ENCODE results near the gene VMAC. TPM values are rescaled to one million over a fixed set of nuclear protein-coding genes. Genes with fewer than 3 reads are reported as not detected.

The VMAC gene
- total RNA-seq, 1 experiment from 2014 or later: 7.0 TPM

DNA sequence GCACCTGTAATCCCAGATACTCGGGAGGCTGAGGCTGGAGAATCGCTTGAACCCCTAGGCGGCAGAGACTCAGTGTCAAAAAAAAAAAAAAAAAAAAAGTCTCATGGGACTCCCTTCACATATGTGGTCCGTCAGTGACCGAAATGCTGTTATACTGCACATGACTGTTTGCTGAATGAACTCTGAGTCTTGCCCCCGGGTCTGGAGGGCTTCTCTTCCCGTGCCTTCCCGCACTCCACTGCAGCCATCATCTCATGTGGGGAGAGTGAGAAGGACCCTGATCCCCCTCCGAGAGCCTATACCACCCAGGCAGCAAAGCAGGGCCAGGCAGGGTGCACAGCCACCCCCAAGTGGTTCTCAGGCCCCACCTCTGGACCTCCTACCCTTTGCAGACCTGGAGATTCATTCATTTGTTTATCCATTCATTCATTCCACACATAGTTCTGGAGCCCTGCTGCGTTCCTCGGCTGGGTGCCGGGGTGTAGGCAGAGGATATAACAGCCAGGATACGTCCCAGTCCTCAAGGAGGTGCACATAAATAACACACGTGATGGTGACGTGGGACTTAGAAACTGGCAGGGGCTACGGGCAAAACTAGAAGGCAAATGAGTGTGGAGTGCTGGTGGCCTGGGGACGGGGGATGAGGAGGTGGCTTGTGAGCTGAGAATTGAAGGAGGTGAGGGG lies 15.2 kb upstream of the VMAC start:
- Mint-ChIP-seq H3K4me1 (ENCODE audit: insufficient read depth, unreplicated experiment) (no peaks in the 10 kb centered on the region), H3K27me3 (ENCODE audit: insufficient read depth, unreplicated experiment) (no peaks in the 10 kb centered on the region), H3K27ac (ENCODE audit: low read depth, unreplicated experiment) (no peak overlapping the region), H3K9me3 (ENCODE audit: unreplicated experiment) (no peaks in the 10 kb centered on the region), H3K36me3 (ENCODE audit: insufficient read depth, unreplicated experiment) (peaks cover 14% of the 10 kb centered on the region), H3K4me3 (ENCODE audit: unreplicated experiment) (no peak overlapping the region)
- CTCF ChIA-PET: no interaction called here
- no TSS peak for BruUV-seq (replicated peaks)
- intact Hi-C loops (cut with micrococcal nuclease): no loop called here
- POLR2A ChIA-PET: interaction anchor here (1.4 kb wide), 1 partner anchor 85 kb away, joined by 5 read pairs; no protein-coding TSS in a partner anchor
- no peak for TF ChIP-seq CTCF (IDR thresholded peaks at IDR 0.05; ENCODE audit: unreplicated experiment)
- DNase-seq (ENCODE audit: unreplicated experiment): no peak

GRCh38 chr19:5890099-5890498 lies 14.6 kb upstream of the VMAC start:
- TF ChIP-seq CTCF (IDR thresholded peaks at IDR 0.05; ENCODE audit: unreplicated experiment): no peak
- Mint-ChIP-seq H3K4me1 (ENCODE audit: insufficient read depth, unreplicated experiment) (no peaks in the 10 kb centered on the region), H3K9me3 (ENCODE audit: unreplicated experiment) (no peaks in the 10 kb centered on the region), H3K4me3 (ENCODE audit: unreplicated experiment) (no peak overlapping the region), H3K27ac (ENCODE audit: low read depth, unreplicated experiment) (no peak overlapping the region), H3K36me3 (ENCODE audit: insufficient read depth, unreplicated experiment) (peaks cover 14% of the 10 kb centered on the region), H3K27me3 (ENCODE audit: insufficient read depth, unreplicated experiment) (no peaks in the 10 kb centered on the region)
- BruUV-seq (replicated peaks): no TSS peak
- POLR2A ChIA-PET: interaction anchor here (1.4 to 4.1 kb wide), 3 partner anchors 14 to 86 kb away, joined by 5 to 28 read pairs (median 5); partner anchors contain the start of genes NDUFA11 and VMAC
- DNase-seq (ENCODE audit: unreplicated experiment): no peak
- CTCF ChIA-PET: interaction anchor here (2.1 kb wide), 1 partner anchor 86 kb away, joined by 8 read pairs; no protein-coding TSS in a partner anchor
- intact Hi-C loops (cut with micrococcal nuclease): no loop called here

DNA sequence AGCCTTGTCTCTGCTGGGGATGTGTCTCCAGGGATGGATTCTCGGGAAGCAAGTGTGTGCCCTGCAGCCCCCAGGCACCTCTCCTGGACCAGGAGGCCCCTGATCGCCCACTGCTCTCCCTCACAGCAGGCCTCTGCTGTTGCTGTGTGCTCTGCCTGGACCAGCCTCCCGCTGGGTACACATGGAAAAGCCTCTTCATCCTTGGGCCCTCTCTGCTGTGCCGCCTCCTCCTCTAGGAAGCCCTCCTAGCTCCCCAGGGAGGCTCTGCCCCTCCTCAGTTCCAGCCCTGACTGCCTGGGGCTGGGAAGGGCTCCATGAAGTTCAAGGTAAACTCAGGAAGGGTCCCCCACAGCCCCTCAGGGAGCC lies 13.1 kb upstream of the VMAC start:
- TF ChIP-seq CTCF (IDR thresholded peaks at IDR 0.05; ENCODE audit: unreplicated experiment): no peak
- intact Hi-C loops (cut with micrococcal nuclease): no loop called here
- H3K4me1 Mint-ChIP-seq (ENCODE audit: insufficient read depth, unreplicated experiment): no peaks in the 10 kb centered on the region
- H3K36me3 Mint-ChIP-seq (ENCODE audit: insufficient read depth, unreplicated experiment): peaks cover 14% of the 10 kb centered on the region
- POLR2A ChIA-PET: interaction anchor here (0.6 to 4.1 kb wide), 5 partner anchors 10 to 487 kb away, joined by 3 to 28 read pairs (median 4); partner anchors contain the start of genes NDUFA11 and VMAC
- no peak for DNase-seq (ENCODE audit: unreplicated experiment)
- H3K4me3 Mint-ChIP-seq (ENCODE audit: unreplicated experiment): no peak overlapping the region
- H3K9me3 Mint-ChIP-seq (ENCODE audit: unreplicated experiment): no peaks in the 10 kb centered on the region
- BruUV-seq (replicated peaks): no TSS peak
- CTCF ChIA-PET: interaction anchor here (2.1 kb wide), 1 partner anchor 88 kb away, joined by 8 read pairs; no protein-coding TSS in a partner anchor
- H3K27ac Mint-ChIP-seq (ENCODE audit: low read depth, unreplicated experiment): no peak overlapping the region
- no peaks in the 10 kb centered on the region for H3K27me3 Mint-ChIP-seq (ENCODE audit: insufficient read depth, unreplicated experiment)

DNA sequence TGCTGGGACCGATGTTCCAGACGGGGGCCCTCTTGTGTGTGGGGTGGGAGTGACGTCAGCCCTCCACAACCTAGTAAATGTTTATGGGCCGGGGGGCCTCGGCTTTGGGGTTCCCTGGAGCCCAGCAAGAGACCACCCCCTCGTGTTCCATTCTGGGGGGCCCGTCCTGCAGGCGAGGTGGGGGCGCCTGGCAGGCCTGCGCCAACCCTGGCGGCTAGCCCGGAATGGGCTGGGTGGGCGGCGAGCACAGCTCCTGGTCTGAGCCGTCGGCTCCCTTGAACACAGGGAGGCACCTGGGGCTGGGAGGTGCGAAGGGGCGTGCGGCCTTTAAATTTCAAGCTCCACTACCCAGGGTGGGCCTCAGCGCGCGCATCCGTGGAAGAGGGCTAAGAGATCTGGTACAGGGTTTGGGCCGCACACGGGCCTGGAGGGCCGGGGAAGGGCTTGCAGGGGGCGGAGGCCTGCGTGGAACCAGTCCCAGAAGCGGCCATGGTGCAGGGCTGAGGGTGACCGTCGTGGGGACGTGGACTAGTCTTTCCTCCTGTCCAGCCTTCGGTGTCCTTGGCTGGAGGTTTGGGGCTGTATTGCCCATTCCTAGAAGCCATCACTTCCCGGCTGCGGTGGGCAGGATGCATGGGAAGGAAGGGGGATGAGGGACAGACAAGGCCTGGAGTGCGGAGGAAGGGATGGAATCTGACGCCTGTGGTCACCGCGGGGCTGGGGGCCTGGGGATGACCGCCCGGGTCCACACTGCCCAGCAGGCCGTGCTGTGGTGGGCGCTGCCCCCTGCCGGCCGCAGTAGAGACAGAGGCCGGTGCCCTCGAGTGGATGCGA lies 12.5 kb upstream of the VMAC start:
- intact Hi-C loops (cut with micrococcal nuclease): loop anchor here (2.0 kb wide), 1 partner anchor 87 kb away; the partner anchor contains the start of gene NRTN
- ChIA-PET POLR2A (interaction anchor here (0.9 to 4.1 kb wide), 6 partner anchors 10 to 88 kb away, joined by 3 to 28 read pairs (median 4); partner anchors contain the start of genes NDUFA11 and VMAC), CTCF (interaction anchor here (2.1 kb wide), 1 partner anchor 88 kb away, joined by 8 read pairs; no protein-coding TSS in a partner anchor)
- H3K4me3 Mint-ChIP-seq (ENCODE audit: unreplicated experiment): no peak overlapping the region
- TSS peak; percentile 4 for BruUV-seq (replicated peaks)
- peak; percentile 46 for TF ChIP-seq CTCF (IDR thresholded peaks at IDR 0.05; ENCODE audit: unreplicated experiment)
- no peaks in the 10 kb centered on the region for H3K9me3 Mint-ChIP-seq (ENCODE audit: unreplicated experiment)
- H3K4me1 Mint-ChIP-seq (ENCODE audit: insufficient read depth, unreplicated experiment): no peaks in the 10 kb centered on the region
- no peaks in the 10 kb centered on the region for H3K27me3 Mint-ChIP-seq (ENCODE audit: insufficient read depth, unreplicated experiment)
- H3K36me3 Mint-ChIP-seq (ENCODE audit: insufficient read depth, unreplicated experiment): peaks cover 14% of the 10 kb centered on the region
- peak; percentile 43 for DNase-seq (ENCODE audit: unreplicated experiment)
- H3K27ac Mint-ChIP-seq (ENCODE audit: low read depth, unreplicated experiment): no peak overlapping the region

All from MCF 10A (cell line).